Measurements from ENCODE around the gene TEPSIN. TPM values are rescaled to one million over a fixed set of nuclear protein-coding genes. Genes with fewer than 3 reads are reported as not detected.

Gene TEPSIN
- total and polyA plus RNA-seq, 2 donors (not counting 3 experiments of a cell fraction or from before 2014, with no cell fraction given), result 41.6 to 45.3 TPM

DNA sequence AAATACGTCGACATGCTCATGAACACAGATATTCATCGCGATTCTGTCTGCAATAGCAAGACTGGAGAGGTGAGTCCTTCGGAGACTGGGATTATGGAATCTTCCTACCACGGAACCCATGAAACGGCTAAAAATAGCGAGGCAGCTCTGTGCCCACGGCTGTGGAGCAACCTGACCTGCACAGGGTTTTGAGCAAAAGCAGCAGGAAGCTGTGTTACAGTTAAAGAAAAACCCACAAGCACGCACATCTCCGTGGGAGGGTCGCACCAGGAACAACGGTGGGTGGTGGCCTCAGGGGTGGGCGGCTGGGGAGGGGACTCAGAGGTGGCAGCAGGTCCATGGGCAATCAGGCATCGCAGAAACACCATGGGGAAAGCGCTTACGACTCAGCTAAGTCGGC is 31.4 kb upstream of the TEPSIN start:
- H3K4me2 ChIP-seq (ENCODE audit: insufficient read depth, low read length), result no peak overlapping the region
- no peak overlapping the region for H2AFZ ChIP-seq (ENCODE audit: low read depth, low read length)
- H3K4me1 ChIP-seq (ENCODE audit: control insufficient read depth, extremely low read depth, insufficient read depth, low read length), result peaks cover 12% of the 10 kb centered on the region
- H3K9me1 ChIP-seq (replicated peaks; ENCODE audit: control insufficient read depth, extremely low read depth, insufficient read depth, low read length), result no peaks in the 10 kb centered on the region
- peaks cover 8 to 30% of the 10 kb centered on the region in 2 experiments for H3K36me3 ChIP-seq (ENCODE audit: control insufficient read depth in 2 of 2, extremely low read depth in 1 of 2, insufficient read depth in 2 of 2, low read length in 2 of 2)
- no peak for DNase-seq (ENCODE audit: low read depth, low spot score)
- no peaks in the 10 kb centered on the region for H3K79me2 ChIP-seq (ENCODE audit: control insufficient read depth, insufficient read depth, low read length)
- H3K27ac ChIP-seq (ENCODE audit: insufficient read depth, low read depth, low read length), result no peak overlapping the region
- no peaks in the 10 kb centered on the region for H3K27me3 ChIP-seq (ENCODE audit: control insufficient read depth in 2 of 2, insufficient read depth in 2 of 2, low read length in 2 of 2)
- no peak for FAIRE-seq
- TF ChIP-seq JUN (IDR thresholded peaks at IDR 0.05; ENCODE audit: borderline replicate concordance, insufficient read depth, insufficient read length, low read depth) (no peak), GATA2 (IDR thresholded peaks at IDR 0.05; ENCODE audit: insufficient read depth, insufficient read length, low read depth, low read length) (no peak), FOS (IDR thresholded peaks at IDR 0.05; ENCODE audit: borderline replicate concordance, insufficient read depth, low read length) (no peak), MYC (IDR thresholded peaks at IDR 0.05; ENCODE audit: low read depth, low read length) (no peak)
- TF ChIP-seq, protein P1, sequence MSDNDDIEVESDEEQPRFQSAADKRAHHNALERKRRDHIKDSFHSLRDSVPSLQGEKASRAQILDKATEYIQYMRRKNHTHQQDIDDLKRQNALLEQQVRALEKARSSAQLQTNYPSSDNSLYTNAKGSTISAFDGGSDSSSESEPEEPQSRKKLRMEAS (IDR thresholded peaks at IDR 0.05; ENCODE audit: insufficient read depth, insufficient read length), result no peak
- TF ChIP-seq, protein P2, sequence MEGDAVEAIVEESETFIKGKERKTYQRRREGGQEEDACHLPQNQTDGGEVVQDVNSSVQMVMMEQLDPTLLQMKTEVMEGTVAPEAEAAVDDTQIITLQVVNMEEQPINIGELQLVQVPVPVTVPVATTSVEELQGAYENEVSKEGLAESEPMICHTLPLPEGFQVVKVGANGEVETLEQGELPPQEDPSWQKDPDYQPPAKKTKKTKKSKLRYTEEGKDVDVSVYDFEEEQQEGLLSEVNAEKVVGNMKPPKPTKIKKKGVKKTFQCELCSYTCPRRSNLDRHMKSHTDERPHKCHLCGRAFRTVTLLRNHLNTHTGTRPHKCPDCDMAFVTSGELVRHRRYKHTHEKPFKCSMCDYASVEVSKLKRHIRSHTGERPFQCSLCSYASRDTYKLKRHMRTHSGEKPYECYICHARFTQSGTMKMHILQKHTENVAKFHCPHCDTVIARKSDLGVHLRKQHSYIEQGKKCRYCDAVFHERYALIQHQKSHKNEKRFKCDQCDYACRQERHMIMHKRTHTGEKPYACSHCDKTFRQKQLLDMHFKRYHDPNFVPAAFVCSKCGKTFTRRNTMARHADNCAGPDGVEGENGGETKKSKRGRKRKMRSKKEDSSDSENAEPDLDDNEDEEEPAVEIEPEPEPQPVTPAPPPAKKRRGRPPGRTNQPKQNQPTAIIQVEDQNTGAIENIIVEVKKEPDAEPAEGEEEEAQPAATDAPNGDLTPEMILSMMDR (IDR thresholded peaks at IDR 0.05; ENCODE audit: extremely low read depth in 1 of 2, insufficient read depth in 1 of 2, low read depth in 1 of 2, low read length in 2 of 2), result no peak
- no peak overlapping the region for H3K9ac ChIP-seq (replicated peaks; ENCODE audit: extremely low read depth, insufficient read depth, low read length)
- ChIA-PET CTCF (interaction anchor here (0.8 to 2.8 kb wide), 2 partner anchors 15 to 39 kb away, joined by 3 to 7 read pairs; no protein-coding TSS in a partner anchor), POLR2A (no interaction called here)
- intact Hi-C loops (cut with micrococcal nuclease), result no loop called here
- dilution Hi-C loops (cut with MboI; ENCODE audit: extremely low pct_ligation_motif_present, low sequenced_read_pairs), result no loop called here
- H4K20me1 ChIP-seq (replicated peaks; ENCODE audit: control insufficient read depth, extremely low read depth, insufficient read depth, low read length), result no peaks in the 10 kb centered on the region
- no peak overlapping the region for H3K4me3 ChIP-seq (replicated peaks in 1 of 3; ENCODE audit: insufficient read depth in 1 of 3, low read depth in 1 of 3, low read length in 3 of 3)
- no TSS peak for BruUV-seq (replicated peaks)
- H3K9me3 ChIP-seq (replicated peaks; ENCODE audit: control insufficient read depth, insufficient read depth, low read length), result no peaks in the 10 kb centered on the region

Measured in endothelial cell of umbilical vein (primary cell).